Transverse colon (tissue), 4 donors: ENCODE measurements around the gene NECTIN2. TPM values are rescaled to one million over a fixed set of nuclear protein-coding genes. Genes with fewer than 3 reads are reported as not detected.
"Not testable (repeated sequence)": the region's sequence is repeated elsewhere in the genome, so short reads cannot be mapped to it uniquely, and the experiment has no call there.

Source experiments
- DNase-seq: peaks from one replicate; pipeline ENCODE4 v3.0.0-alpha.2; 2019
- H3K27ac ChIP-seq, 4 donors: fragments of 200-600 bp; sonication (generic); 2 replicates each; pipeline ENCODE4 v1.5.1; 2016 to 2018; ENCODE audit warnings: inconsistent platforms in 4 of 4
- H3K27me3 ChIP-seq: fragments of 200-600 bp; sonication (generic); 2 replicates; pipeline ENCODE4 v1.5.1; 2017; ENCODE audit warnings: inconsistent platforms
- H3K36me3 ChIP-seq, 4 donors: fragments of 200-600 bp; sonication (generic); 2 replicates each; pipeline ENCODE4 v1.5.1; 2017 to 2019; ENCODE audit warnings: inconsistent platforms in 4 of 4
- H3K4me1 ChIP-seq, 4 donors: fragments of 200-600 bp; sonication (generic); 2 replicates each; pipeline ENCODE4 v1.5.1; 2017 to 2020; ENCODE audit warnings: inconsistent platforms in 4 of 4
- H3K4me3 ChIP-seq, 4 donors: fragments of 200-600 bp; sonication (generic); 1 replicate in 1 of 4; 2 replicates in 3 of 4; pipeline versions ENCODE4 v1.5.1 to v1.6.1; 2017 to 2019; ENCODE audit warnings: inconsistent platforms in 4 of 4
- H3K9me3 ChIP-seq, 2 donors: fragments of 200-600 bp; sonication (generic); 2 replicates each; pipeline ENCODE4 v1.5.1; 2017 to 2019; ENCODE audit warnings: inconsistent platforms in 2 of 2
- CTCF ChIP-seq, 5 experiments: fragments of 200-600 bp in 3 of 5; fragments of 450-650 bp in 2 of 5; sonication (generic) in 3 of 5; IDR thresholded peaks; 1 replicate in 2 of 5; 2 replicates in 3 of 5; pipeline ENCODE4 v1.5.1; 2016 to 2017; ENCODE audit warnings: antibody characterized with exemption in 5 of 5, inconsistent platforms in 3 of 5, mild to moderate bottlenecking in 2 of 5, moderate library complexity in 1 of 5
- EP300 ChIP-seq: sonication (generic); formaldehyde crosslinking; IDR thresholded peaks from one replicate; pipeline ENCODE4 v1.6.1; 2017; ENCODE audit warnings: antibody characterized with exemption, low read depth
- POLR2A ChIP-seq: fragments of 450-650 bp; IDR thresholded peaks from one replicate; pipeline ENCODE4 v1.6.1; 2016; ENCODE audit warnings: antibody characterized with exemption, mild to moderate bottlenecking, moderate library complexity
- POLR2AphosphoS5 ChIP-seq, 3 donors: sonication (generic); formaldehyde crosslinking; IDR thresholded peaks; one replicate each; pipeline ENCODE4 v1.6.1; 2016; ENCODE audit warnings: antibody characterized with exemption in 3 of 3
- WGBS, 2 donors: methylation state at CpG; one replicate each; pipeline ENCODE4 v1.1.5; 2018; ENCODE audit warnings: low coverage in 1 of 2; 5-methylcytosine and 5-hydroxymethylcytosine counted together
- in situ Hi-C, 4 donors: fragments of 200-750 bp; cut with MboI; loops; one replicate each; pipeline versions ENCODE4 v1.15.0 to v1.15.1; 2017; ENCODE audit warnings: low sequenced_read_pairs in 3 of 4, low pct_ligation_motif_present in 1 of 4, low pct_unique_long_range_greater_than_20kb in 1 of 4
- intact Hi-C: fragments of 100-400 bp; cut with DNase I; formaldehyde crosslinking; loops from one replicate; pipeline ENCODE4 v1.15.1; 2023; ENCODE audit warnings: low total_unique reads
- total RNA-seq, 4 donors: library from RNA; depleted of rRNA; stranded (reverse); fragments of >200 nt; gene quantifications; one replicate each; pipeline ENCODE4 v1.1.0, GENCODE V29; 2016

Gene NECTIN2
- total RNA-seq, 4 donors from 2014 or later: 93.7 to 147 (median 125) TPM

DNA sequence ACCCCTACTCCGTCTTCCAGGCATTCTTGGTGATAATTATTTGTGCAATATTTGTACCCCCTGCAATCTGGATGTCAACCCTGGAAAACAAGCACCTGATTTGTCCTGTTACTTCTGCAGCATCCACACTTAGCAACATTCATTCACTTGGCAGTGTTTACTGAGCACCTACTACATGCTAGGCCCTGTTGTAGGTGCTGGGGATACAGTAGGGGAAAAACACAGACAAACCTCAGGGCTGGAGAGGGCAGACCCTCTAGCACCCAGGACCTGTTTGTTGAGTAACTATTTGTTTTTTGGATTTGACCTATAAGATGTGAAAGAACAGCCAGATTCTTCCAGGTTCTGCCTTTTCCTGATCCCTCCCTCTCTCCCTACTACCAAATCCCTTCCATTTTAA, 9.5 kb downstream of the NECTIN2 start:
- 70 to 89% methylated on average over 1 of the region's 1 CpG for whole genome bisulfite sequencing, 2 donors
- Histone ChIP-seq H3K27ac (no peak overlapping the region), H3K9me3 (no peaks in the 10 kb centered on the region), H3K27me3 (no peaks in the 10 kb centered on the region), H3K4me1 (peaks cover 0 to 11% (median 4%) of the 10 kb centered on the region in 4 donors), H3K4me3 (no peak overlapping the region), H3K36me3 (peaks cover 0 to 1% (median 0%) of the 10 kb centered on the region in 4 donors)
- DNase-seq: no peak
- in situ Hi-C loops: no loop called here
- intact Hi-C loops: no loop called here
- no peak for TF ChIP-seq POLR2A
- TF ChIP-seq POLR2AphosphoS5 (IDR thresholded peaks at IDR 0.05): no peak
- TF ChIP-seq CTCF (IDR thresholded peaks at IDR 0.05): no peak
- TF ChIP-seq EP300: no peak

DNA sequence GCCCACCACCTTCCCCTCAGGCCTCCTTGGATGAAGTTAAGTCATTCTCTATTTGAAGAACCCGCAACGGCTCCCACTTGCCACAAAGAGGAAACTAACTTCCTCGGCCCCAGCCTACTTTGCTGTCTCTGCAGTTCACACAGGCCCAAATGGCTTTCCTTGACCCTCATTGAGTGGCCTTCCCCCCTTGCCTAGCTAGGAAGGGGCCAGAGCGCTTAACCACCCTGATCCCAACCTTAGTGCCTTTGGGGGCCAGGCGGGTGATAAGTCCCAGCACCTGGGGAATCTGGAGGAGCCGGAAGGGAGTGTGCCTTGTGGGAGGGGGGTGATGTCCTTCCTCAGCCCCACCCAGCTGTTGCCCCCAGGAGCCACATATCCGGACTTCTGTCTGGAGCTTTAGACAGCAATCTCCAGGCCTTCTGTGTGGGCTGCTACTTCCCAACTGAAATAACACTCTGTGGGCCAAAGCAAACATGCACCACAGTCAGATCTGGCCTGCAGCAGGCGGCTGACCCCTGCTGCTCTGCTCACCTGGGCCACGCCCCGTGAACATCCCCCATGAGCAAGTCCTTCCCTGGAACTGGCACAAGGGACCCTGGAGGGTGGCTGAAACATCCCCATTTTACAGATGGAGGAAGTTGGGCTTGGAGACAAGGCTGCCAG, 10.5 kb downstream of the NECTIN2 start:
- no peaks in the 10 kb centered on the region for H3K9me3 ChIP-seq
- H3K4me1 ChIP-seq: peaks cover 0 to 11% (median 4%) of the 10 kb centered on the region in 4 donors
- in situ Hi-C loops (no loop called here), intact Hi-C loops (no loop called here)
- TF ChIP-seq CTCF (IDR thresholded peaks at IDR 0.05): no peak
- no peak for TF ChIP-seq POLR2A
- TF ChIP-seq POLR2AphosphoS5 (IDR thresholded peaks at IDR 0.05): no peak
- no peak for TF ChIP-seq EP300
- H3K27me3 ChIP-seq: no peaks in the 10 kb centered on the region
- peak overlapping the region in 3 of 4 donors; percentile 25 to 42 (median 31) for H3K27ac ChIP-seq
- no peak for DNase-seq
- no peak overlapping the region for H3K4me3 ChIP-seq
- H3K36me3 ChIP-seq: peaks cover 0 to 10% (median 0%) of the 10 kb centered on the region in 4 donors
- WGBS, 2 donors: 52% methylated on average over 10 of the region's 10 CpGs; no CpG with 5 or more reads in 1 of the 2 donors

DNA sequence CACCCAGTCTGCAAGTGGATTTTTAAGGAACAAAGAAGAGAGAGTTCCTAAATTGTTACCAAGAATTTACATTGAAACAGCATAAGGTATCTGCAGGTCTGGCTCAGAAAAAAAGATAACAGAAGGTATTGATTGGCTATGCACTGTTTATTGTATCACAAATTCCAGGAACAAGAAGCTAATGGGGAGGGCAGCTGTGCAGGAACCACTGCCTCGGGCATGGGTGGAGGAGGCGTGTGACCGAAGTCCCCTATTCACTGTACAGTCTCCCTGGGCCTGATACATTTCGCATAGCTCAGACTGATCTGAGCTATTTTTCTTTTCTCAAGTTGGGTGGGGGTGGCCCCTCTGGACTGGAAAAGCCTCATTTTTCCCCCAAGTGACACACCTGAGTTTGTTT, 11.7 kb downstream of the NECTIN2 start:
- Histone ChIP-seq H3K4me1 (peaks cover 0 to 11% (median 4%) of the 10 kb centered on the region in 4 donors), H3K4me3 (no peak overlapping the region), H3K27ac (no peak overlapping the region), H3K27me3 (no peaks in the 10 kb centered on the region), H3K9me3 (no peaks in the 10 kb centered on the region), H3K36me3 (peaks cover 0 to 10% (median 0%) of the 10 kb centered on the region in 4 donors)
- in situ Hi-C loops (no loop called here), intact Hi-C loops (no loop called here)
- no peak for DNase-seq
- TF ChIP-seq CTCF (IDR thresholded peaks at IDR 0.05): no peak
- no peak for TF ChIP-seq EP300
- no peak for TF ChIP-seq POLR2A
- TF ChIP-seq POLR2AphosphoS5 (IDR thresholded peaks at IDR 0.05): no peak
- WGBS, 2 donors: 36 to 77% methylated on average over 4 of the region's 4 CpGs

DNA sequence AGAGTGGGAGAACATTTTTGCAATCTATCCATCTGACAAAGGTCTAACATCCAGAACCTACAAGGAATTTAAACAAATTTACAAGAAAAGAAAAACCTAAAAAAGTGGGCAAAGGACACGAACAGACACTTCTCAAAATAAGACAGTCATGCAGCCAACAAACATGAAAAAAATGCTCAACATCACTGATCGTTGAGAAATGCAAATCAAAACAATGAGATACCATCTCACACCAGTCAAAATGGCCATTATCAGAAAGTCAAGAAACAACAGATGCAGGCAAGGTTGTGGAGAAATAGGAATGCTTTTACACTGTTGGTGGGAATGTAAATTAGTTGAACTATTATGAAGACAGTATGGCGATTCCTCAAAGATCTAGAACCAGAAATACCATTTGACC, 15.5 kb downstream of the NECTIN2 start:
- intact Hi-C loops, H3K4me3 ChIP-seq, DNase-seq, H3K27me3 ChIP-seq, in situ Hi-C loops, H3K9me3 ChIP-seq, H3K27ac ChIP-seq: not testable (repeated sequence)
- 89 to 91% methylated on average over 3 of the region's 3 CpGs for WGBS, 2 donors
- peaks cover 0 to 14% (median 4%) of the 10 kb centered on the region in 4 donors for H3K4me1 ChIP-seq
- H3K36me3 ChIP-seq: peaks cover 0 to 19% (median 5%) of the 10 kb centered on the region in 4 donors

DNA sequence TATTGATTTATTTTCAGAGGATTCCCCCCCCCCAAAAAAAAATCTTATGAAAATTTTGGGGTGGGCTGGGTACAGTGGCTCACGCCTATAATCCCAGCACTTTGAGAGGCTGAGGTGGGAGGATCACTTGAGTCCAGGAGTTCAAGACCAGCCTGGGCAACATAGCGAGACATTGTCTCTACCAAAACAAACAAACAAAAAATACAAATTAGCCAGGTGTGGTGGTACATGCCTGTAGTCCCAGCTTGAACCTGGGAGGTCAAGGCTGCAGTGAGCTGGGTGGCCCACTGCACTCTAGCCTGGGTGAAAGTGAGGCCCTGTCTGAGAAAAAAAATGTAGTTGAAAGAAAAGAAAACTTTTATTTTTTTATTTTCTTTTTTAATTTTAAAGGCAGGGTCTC, 17.9 kb downstream of the NECTIN2 start:
- no peaks in the 10 kb centered on the region for H3K27me3 ChIP-seq
- DNase-seq: no peak
- no peaks in the 10 kb centered on the region for H3K9me3 ChIP-seq
- intact Hi-C loops: no loop called here
- TF ChIP-seq CTCF (IDR thresholded peaks at IDR 0.05): no peak
- TF ChIP-seq POLR2AphosphoS5 (IDR thresholded peaks at IDR 0.05): no peak
- no peak for TF ChIP-seq EP300
- no peak for TF ChIP-seq POLR2A
- H3K4me1 ChIP-seq: peaks cover 0 to 12% (median 2%) of the 10 kb centered on the region in 4 donors
- H3K4me3 ChIP-seq: no peak overlapping the region
- in situ Hi-C loops: no loop called here
- 82 to 95% methylated on average over 2 of the region's 2 CpGs for WGBS, 2 donors
- H3K36me3 ChIP-seq: peaks cover 0 to 19% (median 5%) of the 10 kb centered on the region in 4 donors
- no peak overlapping the region for H3K27ac ChIP-seq
